ENCODE measurements around the gene SDK1.

- TF ChIP-seq, protein P1, sequence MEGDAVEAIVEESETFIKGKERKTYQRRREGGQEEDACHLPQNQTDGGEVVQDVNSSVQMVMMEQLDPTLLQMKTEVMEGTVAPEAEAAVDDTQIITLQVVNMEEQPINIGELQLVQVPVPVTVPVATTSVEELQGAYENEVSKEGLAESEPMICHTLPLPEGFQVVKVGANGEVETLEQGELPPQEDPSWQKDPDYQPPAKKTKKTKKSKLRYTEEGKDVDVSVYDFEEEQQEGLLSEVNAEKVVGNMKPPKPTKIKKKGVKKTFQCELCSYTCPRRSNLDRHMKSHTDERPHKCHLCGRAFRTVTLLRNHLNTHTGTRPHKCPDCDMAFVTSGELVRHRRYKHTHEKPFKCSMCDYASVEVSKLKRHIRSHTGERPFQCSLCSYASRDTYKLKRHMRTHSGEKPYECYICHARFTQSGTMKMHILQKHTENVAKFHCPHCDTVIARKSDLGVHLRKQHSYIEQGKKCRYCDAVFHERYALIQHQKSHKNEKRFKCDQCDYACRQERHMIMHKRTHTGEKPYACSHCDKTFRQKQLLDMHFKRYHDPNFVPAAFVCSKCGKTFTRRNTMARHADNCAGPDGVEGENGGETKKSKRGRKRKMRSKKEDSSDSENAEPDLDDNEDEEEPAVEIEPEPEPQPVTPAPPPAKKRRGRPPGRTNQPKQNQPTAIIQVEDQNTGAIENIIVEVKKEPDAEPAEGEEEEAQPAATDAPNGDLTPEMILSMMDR (IDR thresholded peaks at IDR 0.05): no peak
- no peak for TF ChIP-seq POLR2A (IDR thresholded peaks at IDR 0.05)
These were observed 138.4 kb downstream of the SDK1 start for GRCh38 chr7:3439333-3440030.
